Measurements from ENCODE around the gene FSIP1. TPM values are rescaled to one million over a fixed set of nuclear protein-coding genes. Genes with fewer than 3 reads are reported as not detected.
A peak's percentile ranks its signal among the peaks of the same experiment; 100 is the strongest.

The FSIP1 gene
- polyA plus RNA-seq, 4 donors: 1.8 to 2.8 (median 2.0) TPM

- DNase-seq (ENCODE audit: low read depth in 4 of 4, low spot score in 3 of 4): no peak
Measured at GRCh38 chr15:39690881-39691634, 91.6 kb downstream of the FSIP1 start.

DNA sequence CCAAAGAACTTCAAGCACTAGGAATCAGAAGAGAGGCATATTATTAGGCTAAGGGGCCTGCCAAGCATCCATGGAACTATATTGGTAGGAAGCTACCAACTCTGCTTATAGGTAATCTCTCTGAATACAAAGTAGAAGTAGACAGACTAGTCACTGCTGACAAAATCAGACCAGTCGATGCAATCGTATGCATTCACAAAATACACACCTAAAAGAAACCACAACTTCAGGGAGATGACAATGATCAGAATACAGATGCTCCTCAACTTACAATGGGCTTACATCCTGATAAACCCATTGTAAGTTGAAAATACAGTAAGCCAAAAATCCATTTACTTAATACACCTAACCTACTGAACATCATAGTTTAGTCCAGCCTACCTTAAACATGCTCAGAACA is 94.7 kb downstream of the FSIP1 start:
- DNase-seq (ENCODE audit: low read depth in 4 of 4, low spot score in 3 of 4): no peak

DNA sequence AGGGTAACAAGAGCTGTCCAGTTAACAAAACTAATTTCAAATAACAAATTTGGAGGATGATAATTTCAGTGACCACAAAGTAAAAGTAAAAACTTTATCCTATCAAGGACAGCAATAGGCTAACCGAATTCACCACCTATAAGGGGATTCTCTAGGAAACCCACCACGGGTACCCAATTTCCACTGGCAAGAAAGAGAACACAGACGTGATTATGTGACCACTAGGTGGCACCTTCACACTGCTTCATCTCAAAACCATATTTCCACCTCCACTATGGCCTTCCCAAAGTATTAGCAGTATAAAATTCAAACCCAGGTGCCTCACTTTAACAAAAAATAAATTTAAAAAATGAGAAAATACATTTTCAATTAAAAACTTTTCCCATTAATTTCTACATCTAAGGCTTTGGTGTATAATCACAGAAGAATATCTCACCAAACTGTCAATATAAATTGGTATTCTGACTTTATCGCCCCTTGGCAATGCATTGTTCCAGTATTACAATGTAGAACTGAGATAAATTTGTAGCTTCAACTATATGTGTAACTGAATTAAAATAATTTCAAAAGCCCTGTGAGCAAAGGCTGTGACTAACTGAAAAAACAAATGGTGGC is 96.5 kb downstream of the FSIP1 start:
- DNase-seq (ENCODE audit: low read depth in 4 of 4, low spot score in 3 of 4): peak in 2 of 4 donors; percentile 43 to 53

DNA sequence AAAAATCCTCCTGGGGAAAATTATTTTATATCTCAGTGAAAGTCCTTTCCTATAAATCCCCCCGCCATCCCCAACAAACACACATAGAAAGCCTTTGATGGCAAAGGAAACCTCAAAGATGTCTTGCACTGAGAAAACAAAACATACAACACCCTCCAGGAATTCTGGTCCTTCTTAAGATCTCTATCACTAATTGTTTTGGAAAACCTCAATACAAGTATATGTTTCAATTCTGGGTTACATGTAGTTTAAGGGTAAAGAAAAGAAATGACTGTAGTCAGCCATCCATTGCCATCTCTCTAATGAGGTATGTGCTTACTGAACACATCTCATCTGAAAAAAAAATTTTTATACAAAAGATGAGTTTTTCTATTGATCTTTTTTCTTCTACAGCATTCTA is 97.3 kb downstream of the FSIP1 start:
- no peak for DNase-seq (ENCODE audit: low read depth in 4 of 4, low spot score in 3 of 4)

DNA sequence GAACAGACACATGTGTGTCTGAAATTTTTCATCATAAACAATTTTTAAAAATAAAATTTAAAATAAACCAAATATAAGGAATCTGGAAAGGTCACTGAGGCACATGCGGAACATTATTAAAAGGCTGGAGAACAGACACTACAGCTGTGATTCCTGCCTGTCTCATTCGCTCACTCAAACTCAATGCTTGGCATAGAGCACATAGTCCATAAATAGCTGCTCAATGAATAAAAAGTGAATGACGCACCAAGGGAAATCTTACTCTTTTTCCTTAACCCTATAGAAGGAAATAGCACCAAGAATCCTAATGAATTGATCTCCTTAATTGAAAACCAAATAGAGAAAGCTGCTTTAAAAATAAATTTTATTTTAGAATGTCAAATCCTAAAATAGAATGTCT is 98.4 kb downstream of the FSIP1 start:
- no peak for DNase-seq (ENCODE audit: low read depth in 4 of 4, low spot score in 3 of 4)

GRCh38 chr15:39682366-39682765 is 100.3 kb downstream of the FSIP1 start:
- DNase-seq (ENCODE audit: low read depth in 4 of 4, low spot score in 3 of 4): no peak

DNA sequence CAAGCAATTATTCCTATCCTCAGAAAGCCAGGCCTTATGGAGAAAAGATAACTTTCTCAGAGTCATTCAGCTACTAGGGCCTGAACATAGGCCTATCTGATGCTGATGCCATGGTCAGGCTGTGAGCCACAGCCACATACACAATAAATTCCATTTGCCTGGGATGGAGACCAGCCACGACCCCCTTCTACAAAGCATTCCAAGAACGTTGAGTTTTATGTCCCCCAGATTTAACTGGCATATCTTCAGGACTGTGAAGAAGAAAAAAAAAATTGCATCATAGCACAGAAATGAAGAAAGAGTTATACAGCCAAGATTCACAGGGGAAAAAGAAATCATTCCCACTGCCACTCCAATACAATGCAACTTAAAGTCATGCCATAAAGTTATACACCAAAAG is 101.8 kb downstream of the FSIP1 start:
- DNase-seq (ENCODE audit: low read depth in 4 of 4, low spot score in 3 of 4): no peak

GRCh38 chr15:39672666-39673065 is 110.0 kb downstream of the FSIP1 start:
- DNase-seq (ENCODE audit: low read depth in 4 of 4, low spot score in 3 of 4): no peak

GRCh38 chr15:39672184-39672583 is 110.5 kb downstream of the FSIP1 start:
- DNase-seq (ENCODE audit: low read depth in 4 of 4, low spot score in 3 of 4): no peak

GRCh38 chr15:39670687-39671086 is 112.0 kb downstream of the FSIP1 start:
- DNase-seq (ENCODE audit: low read depth in 4 of 4, low spot score in 3 of 4): no peak

DNA sequence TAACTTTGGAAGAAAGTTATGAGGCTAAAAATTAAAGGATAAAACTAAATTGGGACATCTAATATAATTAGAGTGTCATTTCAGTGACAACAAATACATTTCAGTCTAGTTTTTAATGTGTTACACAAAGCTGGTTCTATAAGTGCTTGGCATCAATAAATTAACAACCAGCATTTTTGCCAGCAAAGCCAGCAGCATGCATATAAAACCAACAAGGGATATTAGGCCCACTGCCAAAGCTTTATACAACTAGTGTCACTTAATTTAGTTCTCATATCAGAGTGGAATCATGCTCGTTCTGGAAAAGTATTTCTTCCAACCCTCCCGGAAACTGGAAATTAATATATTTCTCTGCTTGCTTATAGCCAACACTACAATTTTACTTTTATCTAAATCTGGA is 113.0 kb downstream of the FSIP1 start:
- DNase-seq (ENCODE audit: low read depth in 4 of 4, low spot score in 3 of 4): no peak

- no peak for DNase-seq (ENCODE audit: low read depth in 4 of 4, low spot score in 3 of 4)
Measured at GRCh38 chr15:39669241-39669640, 113.4 kb downstream of the FSIP1 start.

DNA sequence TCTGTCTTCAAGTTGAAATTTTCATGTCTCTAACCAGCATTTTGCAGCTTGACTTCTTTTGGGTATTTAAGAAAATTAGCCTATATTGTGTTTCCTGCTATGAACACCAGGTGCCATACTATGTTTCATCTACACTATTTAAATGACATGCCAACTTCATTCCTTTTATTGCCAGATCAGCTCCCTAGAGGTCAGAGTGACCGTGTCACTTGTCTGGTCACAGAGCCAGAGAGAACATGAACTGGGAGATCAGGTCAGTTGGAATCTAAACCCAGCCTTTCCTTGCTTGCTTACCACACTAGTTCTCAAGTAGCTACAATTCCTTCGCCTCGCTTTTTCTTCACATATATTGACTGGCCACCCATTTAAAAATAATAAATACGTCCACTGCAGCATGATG is 114.2 kb downstream of the FSIP1 start:
- no peak for DNase-seq (ENCODE audit: low read depth in 4 of 4, low spot score in 3 of 4)

DNA sequence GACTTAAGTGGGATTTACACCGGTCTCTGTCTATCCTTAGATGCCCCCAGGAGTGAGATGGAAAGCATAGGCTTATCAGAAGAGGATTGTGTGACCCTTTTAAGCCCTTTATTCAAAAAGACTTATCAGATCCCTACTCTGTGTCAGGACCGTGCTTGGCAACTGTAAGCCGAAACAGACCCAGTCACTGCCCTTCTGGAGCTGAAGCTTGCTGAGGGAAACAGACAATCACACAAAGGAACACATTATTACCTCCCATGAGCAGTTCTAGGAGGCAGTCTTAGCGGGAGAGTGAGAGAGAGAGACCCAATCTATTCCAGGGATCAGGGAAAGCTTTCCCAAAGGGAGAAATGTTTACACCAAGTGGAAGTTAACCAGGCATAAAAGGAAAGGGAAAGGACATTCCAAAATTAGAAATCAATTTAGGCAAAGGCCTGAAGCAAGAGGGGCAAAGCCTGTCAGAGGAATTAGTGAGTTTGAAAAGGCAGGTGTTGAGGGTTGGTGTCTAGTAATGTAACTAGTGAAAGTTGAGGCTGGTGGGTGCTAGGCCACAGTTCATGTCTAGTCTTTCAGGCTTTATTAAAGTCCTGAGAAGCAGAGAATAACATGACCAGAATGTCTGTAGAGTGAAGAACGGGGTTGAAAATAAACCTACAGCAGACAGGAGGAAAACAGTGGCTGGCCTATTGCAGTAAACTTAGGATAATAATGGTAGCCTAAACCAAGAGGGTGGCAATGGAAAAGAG is 115.1 kb downstream of the FSIP1 start:
- DNase-seq (ENCODE audit: low read depth in 4 of 4, low spot score in 3 of 4): no peak

- DNase-seq (ENCODE audit: low read depth in 4 of 4, low spot score in 3 of 4): no peak
Measured at GRCh38 chr15:39666677-39667076, 116.0 kb downstream of the FSIP1 start.

- DNase-seq (ENCODE audit: low read depth in 4 of 4, low spot score in 3 of 4): no peak
Measured at GRCh38 chr15:39665629-39666250, 116.9 kb downstream of the FSIP1 start.

- DNase-seq (ENCODE audit: low read depth in 4 of 4, low spot score in 3 of 4): no peak
Measured at GRCh38 chr15:39663704-39664250, 118.9 kb downstream of the FSIP1 start.

GRCh38 chr15:39661776-39662175 is 120.9 kb downstream of the FSIP1 start:
- DNase-seq (ENCODE audit: low read depth in 4 of 4, low spot score in 3 of 4): no peak

- no peak for DNase-seq (ENCODE audit: low read depth in 4 of 4, low spot score in 3 of 4)
Measured at GRCh38 chr15:39658740-39659139, 123.9 kb downstream of the FSIP1 start.

DNA sequence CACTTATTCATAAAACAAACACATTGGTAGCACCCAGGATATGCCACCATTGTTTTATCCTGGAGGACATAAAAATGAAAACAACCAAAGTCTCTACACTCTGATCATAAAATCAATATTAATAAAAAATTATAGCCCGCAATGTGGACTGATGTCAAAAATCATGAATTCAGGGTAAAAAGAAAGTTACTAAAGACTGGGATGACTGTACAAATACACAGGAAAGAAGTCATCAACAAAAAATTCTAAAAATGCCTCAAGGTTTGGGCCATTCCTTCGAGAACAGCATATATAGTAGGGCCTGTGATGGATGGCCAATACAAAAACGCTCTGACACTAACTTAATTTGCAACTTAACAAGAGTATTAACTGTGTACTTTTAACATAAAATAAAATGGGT is 125.0 kb downstream of the FSIP1 start:
- DNase-seq (ENCODE audit: low read depth in 4 of 4, low spot score in 3 of 4): no peak

GRCh38 chr15:39657181-39657580 is 125.5 kb downstream of the FSIP1 start:
- no peak for DNase-seq (ENCODE audit: low read depth in 4 of 4, low spot score in 3 of 4)

All from right renal pelvis (tissue), 4 donors.